ENCODE results near the gene PDCD1.

- TF ChIP-seq CTCF (conservative IDR thresholded peaks at IDR 0.05; ENCODE audit: low read depth, low read length): no peak
- no peak for TF ChIP-seq EZH2 (IDR thresholded peaks at IDR 0.05; ENCODE audit: low read length, unreplicated experiment)
Observed at GRCh38 chr2:241906826-241907570, 48.3 kb upstream of the PDCD1 start.

Measured in PC-3 (cell line).